Activated naive CD8-positive, alpha-beta T cell treated with anti-CD3 and anti-CD28 coated beads, Interleukin-2, amount 10 ng/mL, durations not matched to agents 7 days and 5 days (primary cell): ENCODE measurements around the gene TRPM4. TPM values are rescaled to one million over a fixed set of nuclear protein-coding genes. Genes with fewer than 3 reads are reported as not detected.
A peak's percentile ranks its signal among the peaks of the same experiment; 100 is the strongest.
"Not testable (repeated sequence)": the region's sequence is repeated elsewhere in the genome, so short reads cannot be mapped to it uniquely, and the experiment has no call there.

Experiments
- ATAC-seq: fragments of 150-1000 bp; cut with Tn5 transposase; one replicate; pipeline ENCODE4 v1.10.0; 2021; ENCODE audit warnings: low read depth, moderate library complexity
- POLR2A ChIA-PET: fragments of 350-600 bp; sonication (Branson Sonifier 250); formaldehyde crosslinking; loops from one replicate; lab custom pipeline; 2021; ENCODE audit warnings: antibody characterized with exemption; lab: Charles Lee
- DNase-seq: peaks from one replicate; pipeline ENCODE4 v3.0.0; 2021
- H3K27ac Mint-ChIP-seq: one replicate; pipeline ENCODE4 v1.8.0; 2022; ENCODE audit warnings: mild to moderate bottlenecking, mixed read lengths
- H3K27me3 Mint-ChIP-seq: one replicate; pipeline ENCODE4 v1.8.0; 2022; ENCODE audit warnings: mild to moderate bottlenecking, moderate library complexity, mixed read lengths
- H3K36me3 Mint-ChIP-seq: one replicate; pipeline ENCODE4 v1.8.0; 2021; ENCODE audit warnings: mild to moderate bottlenecking, mixed read lengths
- H3K4me1 Mint-ChIP-seq: one replicate; pipeline ENCODE4 v1.8.0; 2021; ENCODE audit warnings: mixed read lengths
- H3K4me3 Mint-ChIP-seq: one replicate; pipeline ENCODE4 v1.8.0; 2022; ENCODE audit warnings: mild to moderate bottlenecking, moderate library complexity, mixed read lengths
- H3K9me3 Mint-ChIP-seq: one replicate; pipeline ENCODE4 v1.8.0; 2021; ENCODE audit warnings: mixed read lengths
- total RNA-seq, 2 experiments: library from RNA; stranded (reverse); gene quantifications; one replicate each; pipeline ENCODE4 v1.2.3, GENCODE V29; 2021

The TRPM4 gene
- total RNA-seq, 2 experiments from 2014 or later, result 0.19 to 0.34 TPM

GRCh38 chr19:49194408-49194807, 36.8 kb downstream of the TRPM4 start:
- H3K36me3 Mint-ChIP-seq, result no peaks in the 10 kb centered on the region
- peaks cover 12% of the 10 kb centered on the region for H3K27me3 Mint-ChIP-seq
- H3K9me3 Mint-ChIP-seq, result peaks cover 1% of the 10 kb centered on the region
- H3K4me3 Mint-ChIP-seq, result no peak overlapping the region
- DNase-seq (no peak), ATAC-seq (no peak)
- peaks cover 13% of the 10 kb centered on the region for H3K4me1 Mint-ChIP-seq
- no peak overlapping the region for H3K27ac Mint-ChIP-seq
- POLR2A ChIA-PET, result no interaction called here

DNA sequence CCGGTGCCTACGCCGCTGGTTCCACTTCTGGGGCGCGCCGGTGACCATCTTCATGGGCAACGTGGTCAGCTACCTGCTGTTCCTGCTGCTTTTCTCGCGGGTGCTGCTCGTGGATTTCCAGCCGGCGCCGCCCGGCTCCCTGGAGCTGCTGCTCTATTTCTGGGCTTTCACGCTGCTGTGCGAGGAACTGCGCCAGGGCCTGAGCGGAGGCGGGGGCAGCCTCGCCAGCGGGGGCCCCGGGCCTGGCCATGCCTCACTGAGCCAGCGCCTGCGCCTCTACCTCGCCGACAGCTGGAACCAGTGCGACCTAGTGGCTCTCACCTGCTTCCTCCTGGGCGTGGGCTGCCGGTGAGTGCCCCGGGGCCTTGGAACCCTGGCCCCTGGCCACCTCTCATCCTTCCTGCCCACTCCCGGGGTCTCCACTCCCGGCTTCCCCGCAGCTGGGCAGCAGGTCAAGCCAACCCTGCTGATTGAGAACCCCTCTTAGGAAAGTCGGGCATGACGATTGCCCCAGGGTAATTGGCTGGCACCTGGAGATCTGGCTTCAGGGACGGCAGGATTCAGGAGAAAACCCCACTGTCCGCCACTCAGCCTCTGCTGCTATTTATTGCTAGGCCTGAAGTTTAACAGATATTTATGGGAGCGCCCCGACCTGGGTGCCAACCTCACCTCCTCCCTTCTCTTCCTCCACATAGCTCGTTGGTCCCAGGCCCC, 39.1 kb downstream of the TRPM4 start:
- Mint-ChIP-seq H3K27ac (no peak overlapping the region), H3K4me1 (peaks cover 2% of the 10 kb centered on the region), H3K36me3 (no peaks in the 10 kb centered on the region), H3K4me3 (no peak overlapping the region), H3K27me3 (peaks cover 10% of the 10 kb centered on the region), H3K9me3 (no peaks in the 10 kb centered on the region)
- DNase-seq (no peak), ATAC-seq (no peak)
- POLR2A ChIA-PET, result no interaction called here

- ATAC-seq (no peak), DNase-seq (no peak)
- POLR2A ChIA-PET, result no interaction called here
- H3K36me3 Mint-ChIP-seq, result no peaks in the 10 kb centered on the region
- H3K4me3 Mint-ChIP-seq, result no peak overlapping the region
- no peak overlapping the region for H3K27ac Mint-ChIP-seq
- peaks cover 2% of the 10 kb centered on the region for H3K4me1 Mint-ChIP-seq
- H3K9me3 Mint-ChIP-seq, result no peaks in the 10 kb centered on the region
- no peaks in the 10 kb centered on the region for H3K27me3 Mint-ChIP-seq
These were observed 42.8 kb downstream of the TRPM4 start for GRCh38 chr19:49200238-49200862.

DNA sequence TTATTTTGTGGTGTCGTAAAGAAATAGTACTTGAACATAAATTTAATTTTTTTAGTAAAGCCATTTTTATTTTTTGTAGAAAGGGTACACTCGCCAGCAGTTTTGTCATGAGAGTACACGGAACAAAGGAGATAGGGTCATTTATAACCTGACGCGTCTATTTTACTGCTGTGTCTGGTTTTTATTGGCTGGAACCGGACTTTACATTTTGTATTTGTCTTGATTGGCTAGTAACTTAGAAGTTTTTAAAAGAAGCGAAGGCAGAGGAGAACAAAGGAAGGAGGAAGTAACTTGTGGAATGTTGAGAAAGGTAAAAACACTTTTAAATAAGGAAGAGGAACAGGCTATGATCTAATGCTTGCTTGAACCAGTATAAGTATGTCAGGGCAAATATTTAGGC, 43.5 kb downstream of the TRPM4 start:
- peaks cover 2% of the 10 kb centered on the region for H3K4me1 Mint-ChIP-seq
- DNase-seq (no peak), ATAC-seq (no peak)
- H3K27me3 Mint-ChIP-seq, result no peaks in the 10 kb centered on the region
- no peaks in the 10 kb centered on the region for H3K36me3 Mint-ChIP-seq
- POLR2A ChIA-PET, result no interaction called here
- H3K27ac Mint-ChIP-seq, result no peak overlapping the region
- H3K4me3 Mint-ChIP-seq, result no peak overlapping the region
- no peaks in the 10 kb centered on the region for H3K9me3 Mint-ChIP-seq

GRCh38 chr19:49205114-49205513, 47.5 kb downstream of the TRPM4 start:
- Mint-ChIP-seq H3K27ac (no peak overlapping the region), H3K9me3 (no peaks in the 10 kb centered on the region), H3K4me3 (no peak overlapping the region), H3K4me1 (peaks cover 5% of the 10 kb centered on the region), H3K36me3 (no peaks in the 10 kb centered on the region), H3K27me3 (no peaks in the 10 kb centered on the region)
- POLR2A ChIA-PET, result no interaction called here
- ATAC-seq (no peak), DNase-seq (no peak)

DNA sequence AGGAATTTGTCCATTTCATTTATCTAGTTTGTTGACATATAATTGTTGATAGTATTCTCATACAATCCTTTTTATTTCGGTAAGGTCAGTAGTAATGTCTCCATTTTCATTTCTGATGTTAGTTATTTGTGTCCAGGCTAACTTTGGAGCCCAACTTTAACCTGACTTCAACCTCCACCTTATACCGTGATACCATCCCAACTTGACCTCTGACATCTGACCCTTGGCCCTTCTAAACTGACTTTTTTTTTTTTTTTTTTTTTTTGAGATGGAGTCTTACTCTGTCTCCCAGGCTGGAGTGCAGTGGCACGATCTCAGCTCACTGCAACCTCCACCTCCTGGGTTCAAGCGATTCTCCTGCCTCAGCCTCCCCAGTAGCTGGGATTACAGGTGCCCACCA, 51.9 kb downstream of the TRPM4 start:
- DNase-seq, H3K4me3 Mint-ChIP-seq, POLR2A ChIA-PET, H3K27ac Mint-ChIP-seq, ATAC-seq, H3K36me3 Mint-ChIP-seq, H3K27me3 Mint-ChIP-seq, H3K4me1 Mint-ChIP-seq, H3K9me3 Mint-ChIP-seq: not testable (repeated sequence)

GRCh38 chr19:49210108-49210900, 52.7 kb downstream of the TRPM4 start:
- Mint-ChIP-seq H3K9me3 (no peaks in the 10 kb centered on the region), H3K4me3 (peak overlapping the region; percentile 37), H3K27me3 (no peaks in the 10 kb centered on the region), H3K27ac (no peak overlapping the region), H3K4me1 (peaks cover 8% of the 10 kb centered on the region), H3K36me3 (no peaks in the 10 kb centered on the region)
- POLR2A ChIA-PET, result no interaction called here
- ATAC-seq (no peak), DNase-seq (no peak)

- Mint-ChIP-seq H3K27me3 (no peaks in the 10 kb centered on the region), H3K4me3 (no peak overlapping the region), H3K36me3 (no peaks in the 10 kb centered on the region), H3K27ac (no peak overlapping the region), H3K4me1 (peaks cover 8% of the 10 kb centered on the region), H3K9me3 (no peaks in the 10 kb centered on the region)
- DNase-seq (no peak), ATAC-seq (no peak)
- POLR2A ChIA-PET, result no interaction called here
These were observed 53.4 kb downstream of the TRPM4 start for GRCh38 chr19:49210901-49211451.

GRCh38 chr19:49212016-49212701, 54.6 kb downstream of the TRPM4 start:
- DNase-seq (no peak), ATAC-seq (no peak)
- Mint-ChIP-seq H3K9me3 (no peaks in the 10 kb centered on the region), H3K36me3 (no peaks in the 10 kb centered on the region), H3K27me3 (no peaks in the 10 kb centered on the region), H3K4me3 (no peak overlapping the region), H3K4me1 (peaks cover 8% of the 10 kb centered on the region), H3K27ac (no peak overlapping the region)
- POLR2A ChIA-PET, result no interaction called here

- peaks cover 3% of the 10 kb centered on the region for H3K4me1 Mint-ChIP-seq
- no peak overlapping the region for H3K27ac Mint-ChIP-seq
- H3K27me3 Mint-ChIP-seq, result no peaks in the 10 kb centered on the region
- no peak overlapping the region for H3K4me3 Mint-ChIP-seq
- DNase-seq (no peak), ATAC-seq (no peak)
- H3K9me3 Mint-ChIP-seq, result no peaks in the 10 kb centered on the region
- H3K36me3 Mint-ChIP-seq, result no peaks in the 10 kb centered on the region
- POLR2A ChIA-PET, result no interaction called here
These were observed 56.2 kb downstream of the TRPM4 start for GRCh38 chr19:49213791-49214190.

DNA sequence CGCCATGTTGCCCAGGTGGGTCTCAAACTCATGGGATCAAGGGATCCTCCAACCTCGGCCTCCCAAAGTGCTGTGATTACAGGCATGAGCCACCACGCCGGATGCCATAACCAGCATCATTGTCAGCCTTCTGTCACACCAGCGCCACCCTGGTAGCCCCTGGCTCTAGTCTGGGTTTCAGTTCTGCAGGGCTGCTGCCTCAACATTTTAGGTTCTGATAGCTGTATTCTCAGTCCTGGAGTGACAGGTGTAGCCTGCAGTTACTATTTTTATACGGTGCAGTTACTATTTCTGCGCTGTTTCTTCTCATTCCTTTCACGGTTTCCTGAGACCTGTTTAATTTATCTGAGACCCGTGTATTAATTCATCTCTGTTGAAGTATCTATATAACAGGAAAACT, 57.1 kb downstream of the TRPM4 start:
- POLR2A ChIA-PET, result no interaction called here
- no peaks in the 10 kb centered on the region for H3K36me3 Mint-ChIP-seq
- H3K9me3 Mint-ChIP-seq, result no peaks in the 10 kb centered on the region
- peaks cover 3% of the 10 kb centered on the region for H3K4me1 Mint-ChIP-seq
- H3K4me3 Mint-ChIP-seq, result no peak overlapping the region
- peaks cover 4% of the 10 kb centered on the region for H3K27me3 Mint-ChIP-seq
- DNase-seq, result no peak
- H3K27ac Mint-ChIP-seq, result no peak overlapping the region
- no peak for ATAC-seq

DNA sequence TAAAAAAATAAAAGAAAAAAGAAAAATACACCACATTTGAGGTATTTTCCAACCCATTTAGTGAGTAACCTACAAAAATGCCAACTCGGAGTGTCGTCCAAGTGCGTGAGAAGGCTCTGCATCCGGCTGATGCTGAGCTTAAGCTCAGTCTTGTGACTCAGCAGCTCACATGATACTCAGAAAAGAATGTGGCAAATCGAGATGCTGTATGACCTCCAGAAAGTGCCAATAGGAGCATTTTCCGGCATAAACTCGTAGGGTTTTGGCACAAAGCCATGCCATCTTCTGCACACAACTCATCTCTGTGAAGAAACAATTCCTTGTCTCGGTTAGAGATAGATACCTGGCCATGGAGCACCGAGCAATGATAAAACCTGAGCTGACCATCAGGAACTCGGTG, 58.5 kb downstream of the TRPM4 start:
- H3K4me1 Mint-ChIP-seq, result peaks cover 3% of the 10 kb centered on the region
- no peaks in the 10 kb centered on the region for H3K36me3 Mint-ChIP-seq
- H3K27ac Mint-ChIP-seq, result no peak overlapping the region
- H3K4me3 Mint-ChIP-seq, result no peak overlapping the region
- DNase-seq (no peak), ATAC-seq (no peak)
- POLR2A ChIA-PET, result interaction anchor here (0.7 kb wide), 1 partner anchor 8 kb away, joined by 3 read pairs; no protein-coding TSS in a partner anchor
- peaks cover 4% of the 10 kb centered on the region for H3K27me3 Mint-ChIP-seq
- H3K9me3 Mint-ChIP-seq, result no peaks in the 10 kb centered on the region

- no peaks in the 10 kb centered on the region for H3K36me3 Mint-ChIP-seq
- H3K27ac Mint-ChIP-seq, result no peak overlapping the region
- DNase-seq, result no peak
- no peaks in the 10 kb centered on the region for H3K4me1 Mint-ChIP-seq
- no peaks in the 10 kb centered on the region for H3K9me3 Mint-ChIP-seq
- H3K4me3 Mint-ChIP-seq, result no peak overlapping the region
- no peak for ATAC-seq
- POLR2A ChIA-PET, result no interaction called here
- peaks cover 4% of the 10 kb centered on the region for H3K27me3 Mint-ChIP-seq
These were observed 59.8 kb downstream of the TRPM4 start for GRCh38 chr19:49217382-49217781.
